Heart left ventricle (tissue), 13 donors: ENCODE data around the gene GCH1.

Experiments used
- CTCF ChIP-seq, 12 donors: fragments of 200-600 bp; sonication (generic) in 4 of 12; IDR thresholded peaks; one replicate each; pipeline versions ENCODE4 v1.5.0 to v1.8.0; 2018 to 2022; ENCODE audit warnings: antibody characterized with exemption in 12 of 12, mild to moderate bottlenecking in 5 of 12
- POLR2A ChIP-seq, 2 donors: fragments of 450-650 bp; IDR thresholded peaks; one replicate each; pipeline ENCODE4 v1.6.1; 2017; ENCODE audit warnings: antibody characterized with exemption in 2 of 2, mild to moderate bottlenecking in 2 of 2, moderate library complexity in 2 of 2
- donor health status: ischemic (EF 13 %, LVEDD 7.1; RV severe dilation, severe dysfunction).
- donor health status: DM: no; HTN: yes; CAD: no.
- donor health status: DM: no; HTN: no; CAD: no.
- donor health status: ischemic (EF 25% LVEDD 6.9; RV normal size, moderate dysfunction).
- donor health status: ischemic (EF 25% LVEDD 5.7; RV mildly dilated, moderate dysfunction).
- donor health status: ischemic (EF 35%, LVEDD 5.7; RV mildly dilated, moderate dysfunction).
- donor health status: nonischemic (EF 11% LVEDD 7.7; RV severe dilation, severe dysfunction).
- donor health status: DM: yes; HTN: yes; CAD: no.
- donor health status: PGD.
- donor health status: ischemic (EF 29% LVEDD 5.4; RV normal size, mild dysfunction).
- donor health status: nonischemic (EF 23%, LVEDD 6.1; RV moderate dilation, normal function).

- TF ChIP-seq CTCF (IDR thresholded peaks at IDR 0.05): no peak
- no peak for TF ChIP-seq POLR2A (IDR thresholded peaks at IDR 0.05)
Observed at GRCh38 chr14:54866588-54866987, 36.0 kb downstream of the GCH1 start.
